HepG2 (cell line): ENCODE results near the gene KCTD15. TPM values are rescaled to one million over a fixed set of nuclear protein-coding genes. Genes with fewer than 3 reads are reported as not detected.

ENCODE experiments used
- ELK4 ChIP-seq: sonication (generic); formaldehyde crosslinking; IDR thresholded peaks from 2 replicates; pipeline ENCODE4 v1.9.0; 2021; ENCODE audit warnings: missing genetic modification reagents, borderline replicate concordance
- HMGA1 ChIP-seq: sonication (generic); formaldehyde crosslinking; conservative IDR thresholded peaks from 2 replicates; pipeline ENCODE4 v1.4.0; 2020; ENCODE audit warnings: missing genetic modification reagents
- MATR3 ChIP-seq: sonication (generic); formaldehyde crosslinking; IDR thresholded peaks from 2 replicates; pipeline ENCODE4 v1.4.0; 2020; ENCODE audit warnings: missing genetic modification reagents
- NCOA2 ChIP-seq: sonication (generic); formaldehyde crosslinking; IDR thresholded peaks from 2 replicates; pipeline ENCODE4 v1.8.0; 2022; ENCODE audit warnings: inconsistent platforms
- NFIB ChIP-seq: sonication (generic); formaldehyde crosslinking; IDR thresholded peaks from 2 replicates; pipeline ENCODE4 v1.9.0; 2021; ENCODE audit warnings: missing genetic modification reagents, mild to moderate bottlenecking, borderline replicate concordance
- NR2F6 ChIP-seq, 2 experiments: IDR thresholded peaks; 2 replicates each; pipeline ENCODE4 v1.6.1; 2016; ENCODE audit warnings: antibody characterized with exemption in 1 of 2, mild to moderate bottlenecking in 1 of 2
- PREB ChIP-seq: sonication (generic); formaldehyde crosslinking; IDR thresholded peaks from 2 replicates; pipeline ENCODE4 v1.4.0; 2020; ENCODE audit warnings: missing genetic modification reagents
- RARG ChIP-seq: sonication (generic); formaldehyde crosslinking; IDR thresholded peaks from 2 replicates; pipeline ENCODE4 v1.4.0; 2020; ENCODE audit warnings: low read depth, mild to moderate bottlenecking, missing genetic modification reagents
- STAT6 ChIP-seq: sonication (generic); formaldehyde crosslinking; IDR thresholded peaks from 2 replicates; pipeline ENCODE4 v1.4.0; 2020; ENCODE audit warnings: missing genetic modification reagents, mild to moderate bottlenecking, borderline replicate concordance
- ZBTB8A ChIP-seq: sonication (generic); formaldehyde crosslinking; IDR thresholded peaks from 2 replicates; pipeline ENCODE4 v1.4.0; 2020; ENCODE audit warnings: mild to moderate bottlenecking, low read depth, missing genetic modification reagents, borderline replicate concordance
- ZEB1 ChIP-seq: IDR thresholded peaks from 2 replicates; pipeline ENCODE4 v1.6.1; 2012; ENCODE audit warnings: mild to moderate bottlenecking, low read depth, inconsistent platforms; ENCODE audit not compliant: insufficient replicate concordance
- ZNF121 ChIP-seq: sonication (generic); formaldehyde crosslinking; IDR thresholded peaks from 2 replicates; pipeline ENCODE4 v1.5.0; 2020; ENCODE audit warnings: mild to moderate bottlenecking, missing genetic modification reagents
- ZNF20 ChIP-seq: sonication (generic); formaldehyde crosslinking; IDR thresholded peaks from 2 replicates; pipeline ENCODE4 v1.4.0; 2020; ENCODE audit warnings: mild to moderate bottlenecking, moderate library complexity, missing genetic modification reagents
- ZNF460 ChIP-seq: sonication (generic); formaldehyde crosslinking; IDR thresholded peaks from 2 replicates; pipeline ENCODE4 v1.5.1; 2020; ENCODE audit warnings: missing genetic modification reagents, mild to moderate bottlenecking, borderline replicate concordance
- ZNF615 ChIP-seq: sonication (generic); formaldehyde crosslinking; IDR thresholded peaks from 2 replicates; pipeline ENCODE4 v1.5.0; 2020; ENCODE audit warnings: mild to moderate bottlenecking, missing genetic modification reagents, borderline replicate concordance
- ZNF772 ChIP-seq: sonication (generic); formaldehyde crosslinking; IDR thresholded peaks from 2 replicates; pipeline ENCODE4 v1.5.0; 2020; ENCODE audit warnings: mild to moderate bottlenecking, missing genetic modification reagents
- ZNF839 ChIP-seq: sonication (generic); formaldehyde crosslinking; IDR thresholded peaks from 2 replicates; pipeline ENCODE4 v1.4.0; 2020; ENCODE audit warnings: missing genetic modification reagents, mild to moderate bottlenecking, borderline replicate concordance
- ZSCAN25 ChIP-seq: sonication (generic); formaldehyde crosslinking; IDR thresholded peaks from 2 replicates; pipeline ENCODE4 v1.8.0; 2022; ENCODE audit warnings: mild to moderate bottlenecking, missing genetic modification reagents
- polyA plus RNA-seq, 8 experiments: library from polyadenylated mRNA; depleted of rRNA in 3 of 8; stranded (reverse) in 7 of 8; unstranded in 1 of 8; fragments of >200 nt; fragmentation: Illumina TruSeq in 4 of 8; extraction: Trizol in 4 of 8; gene quantifications; 2 replicates each; pipeline versions ENCODE4 v1.2.1 to v1.2.3, GENCODE V29; 2011 to 2016; ENCODE audit warnings: low read depth in 4 of 8, missing spikeins in 1 of 8, mixed read lengths in 1 of 8; ENCODE audit not compliant: insufficient read depth in 1 of 8
- total RNA-seq, 5 experiments: library from RNA; depleted of rRNA; stranded (reverse); fragments of >200 nt; fragmentation: Illumina TruSeq; extraction: Trizol; gene quantifications; 2 replicates each; pipeline ENCODE4 v1.2.3, GENCODE V29; 2016; ENCODE audit warnings: low read depth in 1 of 5
- TF ChIP-seq, protein P1 (sequence below): sonication (generic); formaldehyde crosslinking; IDR thresholded peaks from 2 replicates; pipeline ENCODE4 v1.4.0; 2020; ENCODE audit warnings: missing genetic modification reagents, borderline replicate concordance
- TF ChIP-seq, protein P2 (sequence below): sonication (generic); formaldehyde crosslinking; IDR thresholded peaks from 2 replicates; pipeline ENCODE4 v1.4.0; 2020; ENCODE audit warnings: mild to moderate bottlenecking, missing genetic modification reagents
- TF ChIP-seq, protein P3 (sequence below): sonication (generic); formaldehyde crosslinking; IDR thresholded peaks from 2 replicates; pipeline ENCODE4 v1.5.0; 2020; ENCODE audit warnings: missing genetic modification reagents

The KCTD15 gene
- total and polyA plus RNA-seq, 2 of the 13 experiments (the other 11 are each of a cell fraction or from before 2014, with no cell fraction given): 13.2 to 16.7 TPM

DNA sequence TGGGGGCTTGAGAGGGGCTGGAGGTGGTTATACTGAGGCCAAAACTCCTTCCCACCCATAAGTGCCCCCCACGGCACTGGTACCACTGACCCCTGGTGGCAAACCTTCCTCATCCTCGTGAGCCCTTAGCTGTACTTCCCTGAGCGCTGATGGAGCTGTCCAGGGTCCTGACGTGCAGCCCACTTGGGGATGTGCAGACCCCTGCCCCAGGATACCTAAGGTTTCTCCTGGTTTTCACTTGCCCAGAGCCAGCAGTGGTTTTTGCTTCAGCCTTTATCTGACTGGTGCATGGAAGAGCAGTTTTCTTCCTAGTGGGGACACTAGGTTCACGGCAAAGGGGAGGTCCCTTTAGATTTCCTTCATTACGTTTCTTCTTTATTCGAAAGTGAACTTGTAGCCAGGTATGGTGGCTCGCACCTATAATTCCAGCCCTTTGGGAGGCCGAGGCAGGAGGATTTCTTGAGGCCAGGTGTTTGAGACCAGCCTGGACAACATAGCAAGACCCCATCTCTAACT, 28.7 kb upstream of the KCTD15 start (continued):
- TF ChIP-seq ZNF772 (CRISPR knock-in tag) (peak; percentile 56; the same call in 1 of the 2 replicates), MATR3 (CRISPR knock-in tag) (no peak), NCOA2 (CRISPR knock-in tag) (peak; percentile 44), PREB (CRISPR knock-in tag) (no peak), NFIB (no peak), ELK4 (CRISPR knock-in tag) (no peak), ZNF121 (CRISPR knock-in tag) (no peak), RARG (no peak), STAT6 (no peak), NR2F6 (IDR thresholded peaks at IDR 0.05) (no peak), NR2F6 (CRISPR knock-in tag; IDR thresholded peaks at IDR 0.05) (no peak), HMGA1 (CRISPR knock-in tag) (no peak), ZNF615 (CRISPR knock-in tag) (no peak), ZEB1 (no peak), ZSCAN25 (CRISPR knock-in tag) (no peak), ZNF460 (CRISPR knock-in tag) (no peak), ZBTB8A (CRISPR knock-in tag) (no peak), ZNF20 (no peak), ZNF839 (no peak)
- TF ChIP-seq, protein P1, sequence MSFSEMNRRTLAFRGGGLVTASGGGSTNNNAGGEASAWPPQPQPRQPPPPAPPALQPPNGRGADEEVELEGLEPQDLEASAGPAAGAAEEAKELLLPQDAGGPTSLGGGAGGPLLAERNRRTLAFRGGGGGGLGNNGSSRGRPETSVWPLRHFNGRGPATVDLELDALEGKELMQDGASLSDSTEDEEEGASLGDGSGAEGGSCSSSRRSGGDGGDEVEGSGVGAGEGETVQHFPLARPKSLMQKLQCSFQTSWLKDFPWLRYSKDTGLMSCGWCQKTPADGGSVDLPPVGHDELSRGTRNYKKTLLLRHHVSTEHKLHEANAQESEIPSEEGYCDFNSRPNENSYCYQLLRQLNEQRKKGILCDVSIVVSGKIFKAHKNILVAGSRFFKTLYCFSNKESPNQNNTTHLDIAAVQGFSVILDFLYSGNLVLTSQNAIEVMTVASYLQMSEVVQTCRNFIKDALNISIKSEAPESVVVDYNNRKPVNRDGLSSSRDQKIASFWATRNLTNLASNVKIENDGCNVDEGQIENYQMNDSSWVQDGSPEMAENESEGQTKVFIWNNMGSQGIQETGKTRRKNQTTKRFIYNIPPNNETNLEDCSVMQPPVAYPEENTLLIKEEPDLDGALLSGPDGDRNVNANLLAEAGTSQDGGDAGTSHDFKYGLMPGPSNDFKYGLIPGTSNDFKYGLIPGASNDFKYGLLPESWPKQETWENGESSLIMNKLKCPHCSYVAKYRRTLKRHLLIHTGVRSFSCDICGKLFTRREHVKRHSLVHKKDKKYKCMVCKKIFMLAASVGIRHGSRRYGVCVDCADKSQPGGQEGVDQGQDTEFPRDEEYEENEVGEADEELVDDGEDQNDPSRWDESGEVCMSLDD: no peak; the same call in 1 of the 2 replicates
- TF ChIP-seq, protein P2, sequence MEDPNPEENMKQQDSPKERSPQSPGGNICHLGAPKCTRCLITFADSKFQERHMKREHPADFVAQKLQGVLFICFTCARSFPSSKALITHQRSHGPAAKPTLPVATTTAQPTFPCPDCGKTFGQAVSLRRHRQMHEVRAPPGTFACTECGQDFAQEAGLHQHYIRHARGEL (CRISPR knock-in tag): no peak
- TF ChIP-seq, protein P3, sequence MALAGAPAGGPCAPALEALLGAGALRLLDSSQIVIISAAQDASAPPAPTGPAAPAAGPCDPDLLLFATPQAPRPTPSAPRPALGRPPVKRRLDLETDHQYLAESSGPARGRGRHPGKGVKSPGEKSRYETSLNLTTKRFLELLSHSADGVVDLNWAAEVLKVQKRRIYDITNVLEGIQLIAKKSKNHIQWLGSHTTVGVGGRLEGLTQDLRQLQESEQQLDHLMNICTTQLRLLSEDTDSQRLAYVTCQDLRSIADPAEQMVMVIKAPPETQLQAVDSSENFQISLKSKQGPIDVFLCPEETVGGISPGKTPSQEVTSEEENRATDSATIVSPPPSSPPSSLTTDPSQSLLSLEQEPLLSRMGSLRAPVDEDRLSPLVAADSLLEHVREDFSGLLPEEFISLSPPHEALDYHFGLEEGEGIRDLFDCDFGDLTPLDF (CRISPR knock-in tag): no peak
